Fibroblast of upper back skin (primary cell): Measurements from ENCODE around the gene BCAR1.
"Not testable (repeated sequence)": the region's sequence is repeated elsewhere in the genome, so short reads cannot be mapped to it uniquely, and the experiment has no call there.

Experiments
- DNase-seq: peaks from one replicate; pipeline ENCODE4 v3.0.0-alpha.2; 2013

Gene BCAR1

DNA sequence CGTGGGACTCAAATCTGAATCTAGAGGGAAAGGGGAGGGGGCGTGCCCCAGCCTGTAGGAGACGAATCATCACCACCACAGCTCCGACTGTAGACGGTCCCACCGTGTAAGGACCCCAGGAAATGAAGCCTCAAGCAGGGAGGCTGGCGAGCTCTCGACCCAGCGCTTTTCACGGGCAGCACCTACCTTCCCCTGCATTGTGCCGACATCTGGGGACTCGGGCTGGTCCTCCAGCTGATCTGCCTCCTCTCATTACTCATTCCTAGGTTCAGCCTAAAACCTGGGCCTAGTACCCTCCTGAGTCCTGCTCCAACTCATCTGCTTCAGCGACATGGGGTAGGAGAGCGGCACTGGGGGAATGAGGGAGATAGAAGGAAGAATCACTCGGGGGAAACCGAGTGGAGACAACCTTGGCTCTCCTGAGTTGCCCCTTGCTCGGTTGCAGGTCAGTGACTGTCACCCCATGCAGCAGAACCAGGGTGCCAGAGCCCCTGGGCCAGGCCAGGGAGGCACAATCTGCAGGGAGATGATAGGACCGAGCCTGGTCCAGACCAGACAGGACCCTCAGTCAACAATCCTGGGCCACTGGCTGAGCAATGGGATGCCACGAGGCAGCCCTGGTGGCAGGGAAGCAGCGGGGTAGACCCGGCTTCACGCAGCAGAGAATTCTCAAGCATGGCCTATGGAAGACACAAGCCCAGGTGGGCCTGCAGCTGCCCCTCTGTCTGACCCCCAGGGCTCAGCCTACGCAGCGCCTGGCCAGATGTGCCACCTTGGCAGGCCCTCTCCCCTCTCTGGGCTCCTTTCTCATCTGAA, 833 bp upstream of the BCAR1 start:
- no peak for DNase-seq

DNA sequence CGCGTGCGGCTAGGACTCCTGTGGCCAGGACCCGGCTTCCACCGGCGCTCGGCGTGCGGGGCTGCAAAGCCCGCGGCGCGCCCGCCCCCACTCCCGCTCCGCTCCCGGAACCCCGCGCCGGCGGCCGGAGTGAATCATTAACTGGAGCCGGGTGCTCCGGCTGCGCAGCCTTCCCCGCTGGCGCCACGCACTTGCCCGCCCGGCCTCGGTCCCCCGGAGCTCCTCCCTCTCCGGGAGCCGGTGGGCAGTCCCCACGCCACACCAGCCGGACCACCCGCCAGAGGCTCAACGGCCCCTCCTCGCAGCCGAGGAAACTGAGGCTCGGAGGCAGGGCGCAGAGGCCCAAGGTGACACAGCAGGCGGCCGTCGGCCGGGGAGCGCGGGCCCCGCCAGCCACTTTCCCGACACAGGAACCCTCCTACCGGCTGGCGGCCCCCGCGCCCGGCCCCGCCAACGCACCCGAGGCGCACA, 580 bp downstream of the BCAR1 start:
- DNase-seq: no peak

DNA sequence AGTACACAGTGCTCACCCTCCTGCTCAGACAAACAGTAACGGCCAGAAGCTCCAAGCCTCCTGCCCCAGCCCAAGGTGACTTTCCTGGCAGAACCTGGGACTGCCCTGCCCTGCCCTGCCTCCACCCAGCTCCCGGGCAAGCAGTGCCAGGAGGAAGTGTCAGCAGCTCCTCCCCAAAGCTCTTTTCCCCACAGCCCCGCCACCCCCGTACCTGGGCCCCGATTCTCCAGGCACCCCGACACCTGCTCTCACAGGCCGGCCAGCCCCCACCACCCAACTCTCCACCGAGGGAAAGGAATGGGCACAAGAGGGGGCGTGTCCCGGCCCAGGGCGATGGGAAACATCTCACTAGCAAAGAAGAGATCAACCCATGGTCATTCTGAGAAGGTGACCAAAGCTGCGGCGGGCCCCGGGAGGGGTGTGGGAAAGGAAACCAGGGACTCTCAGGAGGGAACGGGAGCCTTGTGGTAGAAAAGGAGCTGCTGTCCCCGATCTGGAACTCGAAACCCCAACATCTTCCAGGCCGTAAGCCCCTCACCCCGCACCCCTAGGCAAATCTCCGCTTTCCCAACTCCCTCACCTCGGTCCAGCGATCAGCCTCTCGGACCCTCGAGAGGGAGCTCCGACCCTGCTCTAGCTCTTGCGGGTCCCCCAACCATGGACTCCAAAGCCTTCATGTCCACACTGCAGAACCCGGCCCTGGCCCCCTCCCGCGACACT, 1.2 kb downstream of the BCAR1 start:
- DNase-seq: no peak

DNA sequence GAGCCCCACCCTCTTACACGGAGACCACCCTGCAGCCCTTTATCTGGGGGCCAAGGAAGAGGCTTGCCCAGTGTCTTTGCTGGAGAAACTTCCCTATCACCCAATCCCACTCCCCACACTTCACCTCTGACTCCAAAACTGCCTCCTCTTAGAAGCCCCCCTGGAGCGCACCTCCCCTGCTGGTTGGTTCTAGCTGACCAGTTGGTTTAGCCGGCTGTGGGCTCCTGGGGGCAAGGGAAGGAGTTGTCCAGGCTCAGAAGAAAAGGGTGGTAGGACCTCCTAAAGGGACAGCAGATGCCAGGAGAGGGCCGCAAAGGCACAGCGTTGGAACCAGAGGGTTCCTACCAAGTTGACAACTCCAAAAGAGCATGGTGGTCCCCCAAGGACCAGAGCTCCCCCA, 2.0 kb downstream of the BCAR1 start:
- no peak for DNase-seq

DNA sequence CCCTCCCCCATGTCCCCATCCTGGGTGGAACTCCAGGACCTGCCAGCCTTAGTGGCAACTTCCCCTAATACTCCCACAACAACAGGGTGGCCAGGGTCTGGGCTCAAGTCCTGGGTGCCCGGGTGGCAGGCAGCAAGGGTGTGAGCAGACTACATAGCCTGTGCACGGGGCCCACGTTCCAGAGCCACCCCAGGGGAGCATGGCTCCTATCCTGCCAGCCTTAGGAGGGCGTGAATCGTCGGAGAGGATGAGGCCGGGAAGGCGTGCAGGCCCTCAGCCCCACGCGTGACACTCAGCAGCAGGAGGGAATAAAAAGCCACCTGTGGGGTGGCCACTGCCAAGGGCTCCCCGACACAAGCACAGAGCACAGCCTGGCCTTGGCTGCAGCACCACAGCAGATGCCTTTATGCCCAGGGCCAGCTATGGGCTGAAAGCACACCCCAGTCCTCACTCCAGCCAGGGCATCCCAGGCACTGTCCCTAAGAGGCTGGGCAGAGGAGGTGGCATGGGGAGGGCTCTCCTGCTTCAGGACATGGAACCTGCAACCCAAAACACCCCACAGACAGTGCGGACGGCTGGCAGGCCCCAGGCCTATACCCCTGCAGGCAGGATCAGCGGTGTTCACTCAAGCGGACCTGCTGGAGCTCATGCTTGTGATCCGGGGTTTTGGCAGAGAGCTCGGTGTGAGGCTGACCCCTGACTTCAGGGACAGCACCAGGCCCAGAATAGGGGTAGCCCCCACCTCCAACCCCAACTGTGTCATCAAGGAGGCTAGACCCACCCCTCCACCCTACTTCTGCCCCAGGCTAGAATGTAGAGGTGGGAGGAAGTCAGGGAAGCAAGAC, 2.7 kb downstream of the BCAR1 start:
- no peak for DNase-seq

DNA sequence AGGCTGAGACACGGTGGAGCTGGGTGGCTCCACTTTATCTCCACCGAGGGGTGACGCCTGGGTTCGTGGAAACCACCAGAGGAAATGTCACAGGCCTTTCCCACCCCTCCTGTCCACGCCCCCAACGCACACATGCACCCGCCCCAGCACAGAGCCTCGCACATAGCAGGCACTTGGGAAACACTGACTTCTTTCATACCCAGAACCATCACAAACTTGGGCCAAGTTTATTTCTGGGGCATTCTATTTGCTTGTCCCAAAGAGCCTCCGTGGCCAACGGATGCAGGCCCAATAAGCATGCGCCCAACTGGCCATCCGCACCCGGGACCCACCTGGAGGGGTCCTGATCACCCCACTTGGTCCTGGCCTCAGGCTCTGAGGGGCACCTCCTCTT, 3.3 kb downstream of the BCAR1 start:
- no peak for DNase-seq

DNA sequence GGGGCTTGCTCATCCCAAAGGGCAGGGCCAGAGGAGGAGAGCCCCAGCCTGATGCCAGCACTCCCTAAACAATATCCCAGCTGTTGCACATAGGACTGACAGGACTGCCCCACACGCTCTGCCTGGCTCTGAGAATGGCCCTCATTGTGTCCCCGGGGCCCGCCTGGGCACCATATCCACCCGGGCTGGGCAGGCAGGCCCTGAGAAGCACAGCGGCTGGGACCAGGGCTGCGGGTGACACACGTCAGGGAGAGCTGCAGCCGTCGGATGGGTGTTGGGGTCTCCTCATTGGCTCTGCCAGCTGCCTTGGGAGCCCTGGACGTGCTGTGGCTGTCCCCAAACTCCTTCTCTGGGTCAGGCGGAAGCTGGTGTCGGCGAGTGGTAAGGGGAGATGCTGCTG, 4.2 kb downstream of the BCAR1 start:
- DNase-seq: no peak

DNA sequence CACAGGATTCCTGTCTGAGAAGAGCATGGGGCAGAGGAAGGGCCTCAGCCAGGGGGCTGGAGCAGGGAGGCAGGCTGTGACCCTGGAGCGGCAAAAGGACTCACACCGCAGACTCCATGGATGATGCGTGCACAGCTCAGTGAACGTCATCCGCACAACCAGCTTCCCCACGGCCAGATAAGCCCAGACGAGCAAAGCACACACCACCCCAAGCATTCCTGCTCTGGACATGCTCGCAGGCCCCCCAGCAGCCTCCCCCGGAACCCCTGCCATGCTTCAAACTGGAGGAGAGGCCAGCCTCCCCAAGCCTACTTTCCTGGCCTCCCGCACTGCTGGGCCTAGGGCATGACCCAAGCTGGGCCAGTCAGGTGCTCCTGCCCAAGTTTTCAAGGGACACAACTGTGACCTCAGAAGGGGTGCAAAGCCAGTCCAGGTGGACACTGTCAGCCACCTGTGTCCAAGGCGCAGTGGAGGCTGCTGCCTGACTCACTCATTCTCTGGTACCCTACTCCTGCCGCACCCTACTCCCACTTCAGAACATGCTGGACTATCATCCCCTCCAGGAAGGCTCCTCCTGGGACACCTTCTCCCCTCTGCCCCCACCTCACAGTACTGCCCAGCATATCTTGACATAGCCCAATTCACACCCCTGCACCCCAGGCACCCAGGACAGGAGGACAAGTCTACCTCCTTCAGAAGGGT, 4.8 kb downstream of the BCAR1 start:
- peak; percentile 32 for DNase-seq

DNA sequence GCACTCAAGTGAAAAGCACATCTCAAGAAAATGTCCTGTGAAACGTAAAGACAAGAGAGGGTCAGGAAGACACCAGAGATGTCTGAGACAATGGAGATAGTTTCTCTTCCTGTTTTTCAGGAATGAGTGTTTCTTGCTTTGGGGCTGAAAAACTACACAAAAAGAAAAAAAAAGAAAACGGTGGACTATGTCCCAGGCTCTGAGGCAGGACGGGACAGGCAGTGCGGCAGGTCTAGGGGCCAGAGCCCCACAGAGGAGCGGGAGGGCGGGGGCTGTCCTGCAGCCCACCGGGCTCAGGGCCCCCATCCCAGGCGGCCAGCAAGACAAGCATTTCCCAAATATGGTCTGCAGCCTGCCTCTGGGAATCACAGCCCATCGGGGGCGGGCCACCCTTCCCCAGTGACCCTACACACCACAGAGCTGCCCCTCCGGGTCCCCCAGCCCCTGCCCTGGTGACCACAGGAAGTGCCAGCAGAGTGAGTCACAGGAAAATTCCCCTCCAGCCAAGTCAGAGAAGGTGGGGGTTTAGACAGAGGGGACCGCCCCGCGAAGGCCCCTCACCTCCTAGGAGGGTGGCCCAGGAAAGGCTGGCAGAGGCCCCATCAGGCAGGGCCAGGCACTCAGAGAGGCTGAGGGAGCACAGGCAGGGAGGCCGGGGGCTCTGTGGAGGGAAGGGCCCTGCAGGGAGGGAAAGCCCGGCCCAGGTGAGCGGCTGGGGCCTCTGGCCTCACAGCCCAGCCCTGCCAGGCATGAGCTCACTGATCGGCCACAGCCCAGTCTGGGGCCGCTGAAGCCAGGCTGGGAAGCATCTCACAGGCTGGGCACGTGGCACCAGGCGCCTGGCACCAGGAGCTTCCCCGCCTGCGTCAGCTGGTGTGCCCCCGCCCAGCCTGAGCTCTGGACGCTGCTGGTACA, 6.3 kb downstream of the BCAR1 start:
- DNase-seq: peak; percentile 98

DNA sequence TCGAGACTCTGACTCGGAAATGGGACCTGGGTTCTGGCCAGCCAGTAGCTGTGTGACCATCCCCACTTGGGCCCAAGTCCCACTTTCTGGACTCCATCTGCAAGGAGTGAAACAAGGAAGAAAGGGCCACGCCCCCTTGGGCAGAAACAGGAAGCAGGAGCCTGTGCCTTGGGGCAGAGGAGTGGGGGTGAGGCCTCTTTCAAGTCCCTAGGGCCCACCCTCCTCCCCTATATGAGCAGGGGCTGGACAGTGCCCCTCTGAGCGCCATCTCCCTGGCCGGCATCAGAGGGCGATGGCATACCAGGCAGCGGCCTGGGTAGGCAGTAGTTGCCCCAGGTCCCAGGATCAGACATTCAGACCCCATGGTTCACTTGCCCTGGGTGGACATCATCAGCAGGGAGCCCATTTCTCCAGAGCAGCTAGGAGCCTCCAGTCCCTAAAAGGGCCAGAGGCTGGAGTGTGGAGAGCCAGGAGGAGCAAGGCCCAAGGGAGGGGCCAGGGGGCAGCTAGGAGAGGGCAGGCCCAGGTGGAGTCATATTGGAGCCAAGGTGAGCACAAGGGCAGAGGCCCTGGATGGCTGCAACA, 7.1 kb downstream of the BCAR1 start:
- peak; percentile 73 for DNase-seq

DNA sequence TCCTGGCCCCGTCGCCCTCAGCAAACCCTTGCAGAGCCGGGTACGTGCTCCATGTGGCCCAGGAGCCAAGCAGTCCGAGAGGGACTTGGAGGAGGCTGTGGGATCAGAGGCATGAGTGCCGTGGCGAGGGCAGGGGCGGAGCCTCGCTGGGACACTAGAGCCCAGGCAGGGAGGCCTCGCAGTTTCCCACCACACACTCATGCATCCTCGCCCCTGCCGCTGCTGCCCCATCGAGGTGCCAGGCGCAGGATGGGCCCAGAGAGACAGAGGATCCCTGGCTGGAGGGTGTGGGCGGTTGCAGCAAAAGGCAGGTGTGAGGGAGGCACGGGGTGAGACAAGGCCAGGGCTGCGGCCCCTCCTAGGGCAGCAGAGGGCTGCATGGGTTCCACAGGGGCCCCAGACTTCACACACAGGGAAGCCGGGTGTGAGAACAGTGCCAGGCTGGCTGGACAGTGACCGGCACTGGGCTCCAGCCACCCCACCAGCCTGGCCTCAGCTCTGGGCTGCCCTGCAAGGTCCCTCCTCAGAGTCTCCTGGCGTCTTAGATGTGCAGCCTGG, 7.7 kb downstream of the BCAR1 start:
- no peak for DNase-seq

DNA sequence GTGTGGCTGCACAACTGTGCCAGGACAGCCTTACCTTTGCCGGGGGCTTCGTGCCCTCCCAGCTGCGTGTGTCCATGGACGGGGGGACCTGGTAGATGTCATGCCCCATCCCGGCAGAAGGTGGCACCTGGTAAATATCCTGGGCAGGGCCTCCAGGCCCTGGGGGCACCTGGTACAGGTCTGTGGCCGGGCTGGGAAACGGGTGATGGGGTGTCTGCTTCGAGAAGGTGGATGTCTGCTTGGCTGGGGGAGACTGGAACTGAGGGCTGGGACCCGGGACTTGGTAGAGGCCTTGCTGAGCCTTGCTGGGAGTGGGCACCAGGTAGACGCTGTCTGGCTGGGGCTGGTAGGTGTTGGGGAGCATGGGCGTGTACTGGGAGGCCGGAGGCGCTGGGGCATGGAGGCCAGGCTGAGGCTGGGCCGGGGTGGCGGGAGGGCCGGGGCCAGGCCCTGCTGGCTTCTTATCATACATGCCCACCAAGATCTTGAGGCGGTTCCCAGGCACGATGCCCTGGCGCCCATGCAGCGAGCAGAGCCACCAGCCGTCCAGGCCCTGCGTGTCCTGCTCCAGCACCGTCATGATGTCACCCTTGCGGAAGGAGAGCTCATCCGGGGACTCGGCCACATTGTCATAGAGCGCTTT, 8.9 kb downstream of the BCAR1 start:
- not testable (repeated sequence) for DNase-seq

DNA sequence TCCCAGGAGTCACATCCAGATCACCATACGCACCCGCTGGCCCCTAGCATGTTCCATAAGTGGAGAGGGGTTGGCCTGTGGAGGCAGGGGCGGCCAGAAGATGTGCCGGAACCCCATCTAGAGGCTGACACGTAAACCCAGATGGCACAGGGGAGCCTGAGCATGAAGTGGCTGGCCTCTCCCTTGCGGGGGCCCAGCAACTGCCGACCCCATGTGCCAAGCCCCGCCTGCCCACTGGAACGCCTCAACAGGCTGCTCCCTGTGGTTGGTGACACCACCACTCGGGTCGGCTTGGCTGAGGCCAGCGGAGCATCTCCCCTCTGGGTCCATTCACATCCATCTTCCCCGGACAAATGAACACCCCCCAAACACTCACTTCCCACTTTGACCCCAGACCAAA, 9.5 kb downstream of the BCAR1 start:
- DNase-seq: no peak

DNA sequence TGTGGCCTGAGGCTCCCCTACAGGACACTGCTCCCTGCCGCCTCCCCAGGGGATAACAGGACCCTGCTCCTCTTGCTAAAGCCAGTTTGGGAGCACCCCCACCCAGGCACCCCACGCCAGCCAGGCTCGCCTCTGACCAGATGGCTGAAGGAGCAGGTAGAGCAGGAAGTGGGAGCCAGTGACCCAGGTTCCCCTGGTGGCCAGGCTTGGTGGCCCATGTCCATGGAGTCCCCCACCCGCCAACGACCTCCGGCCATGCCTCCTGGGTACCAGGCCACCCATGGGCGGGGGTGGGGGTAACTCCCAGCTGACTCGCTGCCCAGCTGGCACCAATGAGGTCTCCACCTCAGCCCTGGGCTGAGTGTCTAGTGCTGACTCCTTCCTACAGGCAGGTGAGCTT, 10.0 kb downstream of the BCAR1 start:
- no peak for DNase-seq

DNA sequence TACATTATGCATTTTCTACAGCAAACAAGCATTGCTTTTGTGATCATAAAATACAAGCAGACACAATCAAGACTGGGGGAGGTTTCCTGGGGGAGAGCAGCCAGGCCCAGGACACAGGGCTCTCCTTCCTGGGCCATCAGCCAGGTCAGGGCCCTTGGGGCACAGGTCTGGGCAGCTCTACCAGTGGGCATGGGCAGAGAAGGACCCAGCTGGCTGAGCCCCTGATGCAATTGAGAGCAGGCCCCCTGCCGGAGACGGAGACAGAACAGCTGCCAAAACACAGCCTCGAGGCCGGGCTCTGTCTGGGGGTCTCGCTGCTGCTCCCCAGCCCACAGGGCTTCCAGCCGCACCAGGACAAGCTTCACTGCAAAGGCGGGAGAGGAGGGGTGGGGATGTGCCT, 10.8 kb downstream of the BCAR1 start:
- DNase-seq: not testable (repeated sequence)

DNA sequence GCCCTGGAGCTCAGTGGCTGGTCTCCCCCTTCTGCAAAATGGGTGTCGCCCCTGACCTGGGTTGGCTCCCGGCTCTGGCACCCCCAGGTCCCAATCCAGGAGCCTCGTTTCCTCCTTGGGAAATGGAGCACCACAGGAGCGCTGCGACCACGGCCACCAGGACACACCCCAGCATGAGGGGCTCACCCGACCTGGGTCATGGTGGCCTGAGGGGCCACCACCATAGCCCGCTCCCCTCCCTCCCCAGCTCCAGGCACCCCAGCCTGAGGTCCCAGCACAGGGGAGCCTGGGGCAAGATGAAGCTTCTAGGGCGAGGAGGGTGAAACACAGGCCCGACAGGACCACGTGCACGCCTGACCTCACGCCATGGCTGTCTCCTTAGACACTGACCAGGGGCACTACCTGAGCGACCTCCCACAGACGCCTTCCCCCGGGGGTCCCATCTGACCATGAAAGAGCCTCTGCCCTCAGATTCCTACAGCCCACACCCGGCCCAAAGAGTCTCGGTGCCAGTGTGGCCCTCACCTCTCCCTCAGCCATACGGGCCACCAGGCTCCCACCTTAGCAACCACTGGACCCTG, 11.8 kb downstream of the BCAR1 start:
- no peak for DNase-seq

DNA sequence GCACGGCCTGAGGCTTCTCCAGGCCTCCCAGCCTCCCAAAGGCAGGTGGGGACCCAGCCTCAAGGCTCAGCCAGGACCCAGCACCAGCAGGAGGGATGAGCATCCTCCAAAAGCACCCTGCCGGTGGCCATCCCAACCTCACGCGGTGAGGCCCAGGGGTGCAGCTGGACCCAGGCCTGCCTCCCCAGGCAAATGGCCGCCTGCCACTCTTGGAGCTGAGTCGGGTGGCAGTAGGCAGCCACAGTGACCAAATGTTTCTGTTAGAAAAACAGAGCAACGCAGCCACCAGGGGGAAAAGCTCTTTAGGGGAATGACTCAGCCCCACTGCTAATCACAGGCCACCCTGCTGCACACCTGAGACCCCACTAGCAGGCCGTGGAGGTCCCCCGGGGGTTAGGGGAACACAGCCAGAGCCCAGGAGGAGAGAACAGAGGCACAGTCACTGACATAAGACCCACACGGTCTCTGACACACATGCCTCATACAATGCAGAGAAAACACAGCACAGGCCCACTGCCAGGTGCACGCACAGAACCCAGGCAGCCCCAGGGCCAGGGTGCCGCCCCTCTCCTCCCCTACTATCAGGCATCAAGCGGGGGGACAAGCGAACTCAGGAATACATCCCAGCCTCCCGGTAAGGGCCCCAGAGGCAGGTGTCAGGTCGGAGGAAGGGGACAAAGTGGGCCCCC, 12.4 kb downstream of the BCAR1 start:
- DNase-seq: peak; percentile 40

DNA sequence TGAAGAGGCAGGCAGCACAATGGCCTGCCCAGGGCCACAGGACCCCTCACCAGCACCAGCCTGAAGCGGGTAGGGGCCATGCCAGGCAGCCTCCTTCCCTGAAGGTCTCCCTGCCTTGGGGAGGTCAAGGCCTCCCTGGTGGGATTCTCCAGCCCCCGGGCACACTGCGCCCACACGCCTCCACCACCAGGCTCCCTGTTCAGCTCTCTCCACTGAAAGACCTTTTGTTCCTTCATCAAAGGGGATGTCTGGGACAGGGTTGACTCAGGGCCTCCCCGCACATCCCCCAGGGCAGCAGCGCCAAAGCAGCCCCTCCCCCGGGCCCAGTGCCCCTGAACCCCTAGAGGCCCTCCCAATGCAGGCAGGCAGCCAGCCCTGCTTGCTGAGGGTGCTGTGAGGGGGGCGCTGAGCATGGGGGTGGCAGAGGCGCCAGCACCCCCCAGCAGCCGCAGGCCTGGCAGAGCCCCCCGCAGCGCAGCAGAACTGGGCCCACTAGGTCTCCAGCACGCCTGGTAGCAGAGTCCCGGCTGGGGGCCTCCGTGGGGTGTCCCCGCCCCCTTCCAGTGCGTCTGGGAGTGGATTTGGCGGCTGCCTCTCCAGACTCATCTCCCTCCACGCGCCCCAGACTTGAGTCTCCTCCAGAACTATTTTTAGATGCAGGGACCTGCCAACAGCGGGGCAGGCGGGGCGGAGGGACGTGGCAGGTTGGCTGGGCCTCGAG, 13.1 kb downstream of the BCAR1 start:
- DNase-seq: peak; percentile 95
